A673 (cell line): ENCODE results near the gene FGF6. TPM values are rescaled to one million over a fixed set of nuclear protein-coding genes. Genes with fewer than 3 reads are reported as not detected.

Experiments used
- BruUV-seq: library from RNA; stranded (reverse); fragments of 400-500 nt; replicated peaks from 2 replicates; lab custom pipeline; 2021; lab: Mats Ljungman, UMichigan
- CTCF ChIA-PET: fragments of 300-600 bp; sonication (Branson Sonifier 250); formaldehyde crosslinking; loops from one replicate; lab custom pipeline; 2022; ENCODE audit warnings: antibody characterized with exemption; lab: Charles Lee
- POLR2A ChIA-PET: fragments of 300-600 bp; sonication (Branson Sonifier 250); formaldehyde crosslinking; loops from one replicate; lab custom pipeline; 2022; ENCODE audit warnings: antibody characterized with exemption; ENCODE audit not compliant: low non-redundant PET; lab: Charles Lee
- DNase-seq: peaks from one replicate; pipeline ENCODE4 v3.0.0-alpha.2; 2015; ENCODE audit warnings: low spot score
- H3K27ac ChIP-seq: fragments of 200-600 bp; sonication (generic); 2 replicates; pipeline ENCODE4 v1.5.1; 2016; ENCODE audit warnings: mixed run types, low read depth, mild to moderate bottlenecking, mixed read lengths, antibody characterized with exemption, low read length; ENCODE audit not compliant: poor library complexity, severe bottlenecking
- H3K27me3 ChIP-seq: fragments of 200-600 bp; sonication (generic); replicated peaks from 2 replicates; pipeline ENCODE4 v1.6.1; 2017; ENCODE audit warnings: mixed run types, low read depth, mild to moderate bottlenecking, mixed read lengths, antibody characterized with exemption, low read length; ENCODE audit not compliant: insufficient read depth, poor library complexity
- H3K36me3 ChIP-seq: fragments of 200-600 bp; sonication (generic); 2 replicates; pipeline ENCODE4 v1.6.1; 2016; ENCODE audit warnings: mixed run types, mild to moderate bottlenecking, mixed read lengths, antibody characterized with exemption, low read length; ENCODE audit not compliant: insufficient read depth, poor library complexity, severe bottlenecking
- H3K4me1 ChIP-seq: fragments of 200-600 bp; sonication (generic); 2 replicates; pipeline ENCODE4 v1.6.1; 2017; ENCODE audit warnings: mixed run types, mild to moderate bottlenecking, mixed read lengths, antibody characterized with exemption, low read length; ENCODE audit not compliant: insufficient read depth, poor library complexity, severe bottlenecking
- H3K4me3 ChIP-seq: fragments of 200-600 bp; sonication (generic); 2 replicates; pipeline ENCODE4 v1.5.1; 2016; ENCODE audit warnings: low read depth, mixed run types, mild to moderate bottlenecking, mixed read lengths, low read length; ENCODE audit not compliant: poor library complexity, severe bottlenecking
- H3K9me3 ChIP-seq: fragments of 200-600 bp; sonication (generic); 2 replicates; pipeline ENCODE4 v1.6.1; 2016; ENCODE audit warnings: mixed run types, low read depth, mild to moderate bottlenecking, mixed read lengths, antibody characterized with exemption, low read length; ENCODE audit not compliant: poor library complexity, severe bottlenecking
- EZH2 ChIP-seq: fragments of 200-600 bp; sonication (generic); IDR thresholded peaks from 2 replicates; pipeline ENCODE4 v1.6.1; 2017; ENCODE audit warnings: borderline replicate concordance, low read depth, mild to moderate bottlenecking, mixed read lengths, antibody characterized with exemption, low read length; ENCODE audit not compliant: poor library complexity, severe bottlenecking
- intact Hi-C: fragments of 100-400 bp; cut with micrococcal nuclease; formaldehyde crosslinking; loops from one replicate; pipeline ENCODE4 v1.10.0; 2022; ENCODE audit not compliant: unreplicated experiment
- total RNA-seq: library from RNA; stranded (reverse); gene quantifications from 2 replicates; pipeline ENCODE4 v1.2.3, GENCODE V29; 2021
- TF ChIP-seq, protein P1 (sequence below): fragments of 300-800, 200-600 bp; sonication (generic); conservative IDR thresholded peaks from 2 replicates; pipeline ENCODE4 v1.5.1; 2017; ENCODE audit warnings: low read depth, mild to moderate bottlenecking, antibody characterized with exemption, low read length, moderate library complexity, mixed read lengths

FGF6 gene
- total RNA-seq, 1 experiment from 2014 or later, result not detected

DNA sequence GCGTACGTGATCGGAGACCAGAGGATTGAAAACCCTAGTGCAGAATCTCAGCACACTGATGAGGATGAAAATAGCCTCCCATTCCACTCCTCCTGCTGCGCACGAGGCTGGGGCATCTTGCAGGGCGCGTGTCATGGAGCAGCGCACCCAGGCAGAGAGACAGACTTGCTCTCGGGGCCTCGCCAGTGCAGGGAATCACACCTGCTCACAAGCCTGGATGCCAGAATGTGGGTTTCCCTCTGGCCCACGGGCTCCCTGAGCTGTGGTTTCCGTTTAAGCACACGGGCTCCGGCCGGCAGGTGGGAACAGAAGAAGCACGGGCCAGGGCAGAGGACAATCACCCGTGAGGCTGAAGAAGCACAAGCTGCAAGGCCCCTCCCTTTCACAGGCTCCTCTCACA lies 2.0 kb downstream of the FGF6 start:
- H3K27ac ChIP-seq, result no peak overlapping the region
- ChIA-PET CTCF (no interaction called here), POLR2A (no interaction called here)
- no peaks in the 10 kb centered on the region for H3K9me3 ChIP-seq
- no peaks in the 10 kb centered on the region for H3K27me3 ChIP-seq
- intact Hi-C loops, result no loop called here
- no peak for DNase-seq
- TF ChIP-seq, protein P1, sequence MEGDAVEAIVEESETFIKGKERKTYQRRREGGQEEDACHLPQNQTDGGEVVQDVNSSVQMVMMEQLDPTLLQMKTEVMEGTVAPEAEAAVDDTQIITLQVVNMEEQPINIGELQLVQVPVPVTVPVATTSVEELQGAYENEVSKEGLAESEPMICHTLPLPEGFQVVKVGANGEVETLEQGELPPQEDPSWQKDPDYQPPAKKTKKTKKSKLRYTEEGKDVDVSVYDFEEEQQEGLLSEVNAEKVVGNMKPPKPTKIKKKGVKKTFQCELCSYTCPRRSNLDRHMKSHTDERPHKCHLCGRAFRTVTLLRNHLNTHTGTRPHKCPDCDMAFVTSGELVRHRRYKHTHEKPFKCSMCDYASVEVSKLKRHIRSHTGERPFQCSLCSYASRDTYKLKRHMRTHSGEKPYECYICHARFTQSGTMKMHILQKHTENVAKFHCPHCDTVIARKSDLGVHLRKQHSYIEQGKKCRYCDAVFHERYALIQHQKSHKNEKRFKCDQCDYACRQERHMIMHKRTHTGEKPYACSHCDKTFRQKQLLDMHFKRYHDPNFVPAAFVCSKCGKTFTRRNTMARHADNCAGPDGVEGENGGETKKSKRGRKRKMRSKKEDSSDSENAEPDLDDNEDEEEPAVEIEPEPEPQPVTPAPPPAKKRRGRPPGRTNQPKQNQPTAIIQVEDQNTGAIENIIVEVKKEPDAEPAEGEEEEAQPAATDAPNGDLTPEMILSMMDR, result no peak
- TF ChIP-seq EZH2, result no peak
- H3K4me1 ChIP-seq, result peaks cover 22% of the 10 kb centered on the region
- no peak overlapping the region for H3K4me3 ChIP-seq
- no TSS peak for BruUV-seq
- no peaks in the 10 kb centered on the region for H3K36me3 ChIP-seq

DNA sequence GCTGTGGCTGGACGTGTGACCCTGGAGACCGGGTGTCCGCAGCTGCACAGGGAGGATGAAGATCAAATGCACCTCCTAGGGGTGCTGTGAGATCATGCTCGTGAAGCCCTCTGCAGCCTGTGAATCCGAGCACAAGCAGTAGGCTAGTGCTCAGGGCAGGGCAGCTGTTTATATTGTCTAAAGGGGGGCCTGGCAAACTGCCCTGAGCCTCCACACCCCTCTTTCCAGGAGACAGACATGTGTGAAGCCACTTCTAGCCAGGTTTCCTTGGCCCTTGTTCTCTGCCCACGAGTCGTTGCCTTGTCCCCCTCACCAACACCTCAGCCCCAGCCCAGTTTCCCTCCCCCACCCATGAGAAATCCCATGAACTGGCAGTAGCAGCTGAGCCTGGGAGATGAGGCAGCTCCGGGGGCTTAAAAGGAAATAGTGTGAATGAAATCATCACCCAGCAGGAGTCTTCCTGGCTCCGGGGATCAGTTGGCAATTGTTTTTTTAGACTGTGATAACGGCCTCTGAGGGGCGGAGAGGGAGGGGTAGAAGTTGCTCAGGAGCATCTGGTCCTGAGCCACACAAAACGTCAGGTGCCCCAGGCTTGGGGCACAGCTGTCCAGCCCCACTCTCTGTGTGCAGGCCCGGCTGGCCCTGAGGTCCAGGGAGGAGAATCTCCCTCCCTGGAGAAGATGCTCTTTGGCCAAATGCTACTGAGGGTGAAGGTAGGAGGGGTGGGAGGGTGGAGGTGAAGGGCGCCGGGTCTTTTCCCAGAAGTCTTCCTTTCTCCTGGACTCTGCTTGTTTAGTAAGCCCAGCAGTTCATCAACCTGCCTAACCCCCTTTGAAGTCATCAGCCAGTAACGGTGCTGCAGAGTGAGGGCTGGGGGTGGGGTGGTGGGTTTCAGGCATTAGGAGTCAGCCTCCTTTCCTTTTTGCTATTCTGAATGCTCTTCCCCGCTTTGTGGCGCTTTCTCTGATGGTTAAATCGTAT lies 4.0 kb downstream of the FGF6 start:
- intact Hi-C loops, result no loop called here
- H3K27ac ChIP-seq, result peak overlapping the region; percentile 78
- ChIA-PET CTCF (no interaction called here), POLR2A (interaction anchor here (0.6 kb wide), 1 partner anchor 1081 kb away, joined by 4 read pairs; no protein-coding TSS in a partner anchor)
- H3K9me3 ChIP-seq, result no peaks in the 10 kb centered on the region
- no peak for TF ChIP-seq EZH2
- TF ChIP-seq, protein P1, result 0 out of 2 replicates have a peak, but pooled peaks have one; percentile 13
- peak; percentile 95 for DNase-seq
- H3K4me1 ChIP-seq, result peaks cover 22% of the 10 kb centered on the region
- H3K4me3 ChIP-seq, result peak overlapping the region; percentile 3
- H3K27me3 ChIP-seq, result no peaks in the 10 kb centered on the region
- no peaks in the 10 kb centered on the region for H3K36me3 ChIP-seq
- no TSS peak for BruUV-seq

DNA sequence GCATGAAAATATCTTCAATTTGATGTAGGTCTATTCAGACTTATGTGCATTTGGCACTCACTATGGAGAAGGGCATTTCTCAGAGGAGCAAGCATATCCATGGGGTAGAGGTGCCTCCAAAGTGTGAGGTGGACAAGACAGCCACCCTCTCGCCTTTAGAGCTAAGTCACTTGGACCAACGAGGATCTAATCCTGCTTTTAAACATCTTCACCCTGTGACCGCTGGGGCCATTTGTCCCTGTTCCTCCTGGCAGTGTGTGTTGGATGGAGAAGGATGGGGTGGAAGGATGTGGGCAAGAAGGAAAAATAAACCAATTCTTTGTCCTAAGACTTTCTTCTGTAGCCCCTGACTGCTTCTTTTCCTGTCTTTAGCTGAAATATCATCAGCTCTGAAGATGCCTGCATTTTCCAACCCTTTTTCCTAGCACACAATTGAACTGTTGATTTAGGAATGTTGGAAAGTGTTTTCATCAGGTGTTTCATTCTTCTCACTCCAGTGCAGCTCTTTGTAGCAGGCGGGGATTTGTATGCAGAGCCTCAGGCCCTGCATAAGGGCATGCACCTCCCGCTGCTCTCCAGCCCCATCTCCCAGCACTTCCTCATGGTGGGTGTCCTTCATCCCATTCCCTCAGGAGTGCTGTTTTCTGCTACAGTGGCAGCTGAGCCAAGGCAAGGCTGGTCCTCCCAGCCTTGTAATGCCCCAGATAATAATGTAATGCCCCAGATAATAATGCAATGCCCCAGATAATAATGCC lies 5.3 kb downstream of the FGF6 start:
- POLR2A ChIA-PET, result no interaction called here
- BruUV-seq, result no TSS peak
- Histone ChIP-seq H3K27ac (no peak overlapping the region), H3K4me1 (peaks cover 22% of the 10 kb centered on the region), H3K36me3 (no peaks in the 10 kb centered on the region), H3K9me3 (no peaks in the 10 kb centered on the region), H3K4me3 (no peak overlapping the region), H3K27me3 (no peaks in the 10 kb centered on the region)
- CTCF ChIA-PET, result interaction anchor here (0.6 kb wide), 1 partner anchor 1848 kb away, joined by 3 read pairs; no protein-coding TSS in a partner anchor
- intact Hi-C loops, result no loop called here
- TF ChIP-seq, protein P1, result no peak
- no peak for TF ChIP-seq EZH2
- DNase-seq, result no peak
